ENCODE results near the gene BMPR1B. TPM values are rescaled to one million over a fixed set of nuclear protein-coding genes. Genes with fewer than 3 reads are reported as not detected.

The BMPR1B gene
- total RNA-seq, 1 experiment from 2014 or later, result not detected

- H3K9me2 ChIP-seq (ENCODE audit: insufficient read depth), result peaks cover 3% of the 10 kb centered on the region; the same call in 1 of the 2 replicates
- no peak overlapping the region for H3K27ac ChIP-seq (ENCODE audit: low read depth, low read length)
- H3K4me3 ChIP-seq (replicated peaks in 1 of 2; ENCODE audit: low read depth in 1 of 2, low read length in 2 of 2), result no peak overlapping the region
- no peaks in the 10 kb centered on the region for H4K20me1 ChIP-seq (ENCODE audit: insufficient read depth)
- TF ChIP-seq CBX3 (IDR thresholded peaks at IDR 0.05; ENCODE audit: low read depth), result no peak
- TF ChIP-seq CEBPB (IDR thresholded peaks at IDR 0.05; ENCODE audit: low read depth), result no peak
- no peak for TF ChIP-seq REST (IDR thresholded peaks at IDR 0.05; ENCODE audit: low read depth)
- TF ChIP-seq YY1 (IDR thresholded peaks at IDR 0.05; ENCODE audit: extremely low read depth, insufficient replicate concordance, low read depth, low read length), result no peak
- no peak for TF ChIP-seq MAX (IDR thresholded peaks at IDR 0.05)
- TF ChIP-seq POLR2A (IDR thresholded peaks at IDR 0.05; ENCODE audit: borderline replicate concordance, extremely low read depth, insufficient read depth, insufficient read length), result no peak
- TF ChIP-seq SP1 (IDR thresholded peaks at IDR 0.05; ENCODE audit: low read depth), result no peak
- TF ChIP-seq ELF1 (IDR thresholded peaks at IDR 0.05; ENCODE audit: borderline replicate concordance, low read depth), result no peak
- no peak for TF ChIP-seq JUND (IDR thresholded peaks at IDR 0.05)
- no peak for TF ChIP-seq FOSL1 (IDR thresholded peaks at IDR 0.05; ENCODE audit: low read depth)
- TF ChIP-seq TCF7L2 (IDR thresholded peaks at IDR 0.05; ENCODE audit: borderline replicate concordance, extremely low read depth, insufficient read depth, insufficient read length), result no peak
- TF ChIP-seq ZNF274 (IDR thresholded peaks at IDR 0.05; ENCODE audit: low read depth, low read length), result no peak
- no peak for TF ChIP-seq SRF (IDR thresholded peaks at IDR 0.05; ENCODE audit: low read depth)
- no peak for TF ChIP-seq SIN3A (IDR thresholded peaks at IDR 0.05; ENCODE audit: low read depth)
- no peak for TF ChIP-seq ZBTB33 (IDR thresholded peaks at IDR 0.05; ENCODE audit: extremely low read depth, insufficient replicate concordance, low read length)
- no peaks in the 10 kb centered on the region for H3K27me3 ChIP-seq (ENCODE audit: insufficient read depth, low read length)
- H3K9me3 ChIP-seq (ENCODE audit: control insufficient read depth in 1 of 2, insufficient read depth in 1 of 2, low read depth in 1 of 2, low read length in 2 of 2), result no peaks in the 10 kb centered on the region
- H3K4me2 ChIP-seq (ENCODE audit: low read length), result no peak overlapping the region
- ATAC-seq, result no peak
- no TSS peak for BruUV-seq (replicated peaks)
- intact Hi-C loops (cut with micrococcal nuclease), result loop anchor here (10.0 kb wide), 2 partner anchors 686 to 1296 kb away; no protein-coding TSS in a partner anchor
- H3K9ac ChIP-seq (ENCODE audit: low read length), result no peak overlapping the region
- no peak overlapping the region for H2AFZ ChIP-seq (ENCODE audit: low read depth, low read length, poor library complexity, severe bottlenecking)
- ChIA-PET RAD21 (ENCODE audit: low non-redundant PET in 1 of 2, low total read pairs in 2 of 2, uncharacterized antibody in 2 of 2, unreplicated experiment in 2 of 2) (no interaction called here), POLR2A (no interaction called here), CTCF (interaction anchor here (1.1 kb wide), 1 partner anchor 470 kb away, joined by 3 read pairs; no protein-coding TSS in a partner anchor)
- H3K4me1 ChIP-seq (ENCODE audit: control insufficient read depth in 1 of 2, insufficient read depth in 2 of 2, low read length in 2 of 2), result no peaks in the 10 kb centered on the region
- no peaks in the 10 kb centered on the region for H3K79me2 ChIP-seq (ENCODE audit: insufficient read depth, low read length)
- no peak for DNase-seq (ENCODE audit: low read depth, low spot score)
- H3K36me3 ChIP-seq (ENCODE audit: control insufficient read depth in 1 of 2, insufficient read depth in 2 of 2, low read length in 2 of 2), result no peaks in the 10 kb centered on the region
Observed at GRCh38 chr4:95091272-95091671, 333.5 kb downstream of the BMPR1B start.

Data from HCT116 (cell line).